Measurements from ENCODE around the gene CADM2.

- no peak for TF ChIP-seq CTCF (IDR thresholded peaks at IDR 0.05; ENCODE audit: low read length)
- TF ChIP-seq EZH2 (IDR thresholded peaks at IDR 0.05; ENCODE audit: borderline replicate concordance, low read length), result no peak
These were observed 44.7 kb downstream of the CADM2 start for GRCh38 chr3:85003479-85003878.
